Trophoblast cell (in vitro differentiated cells and primary cell): ENCODE measurements around the gene SCN7A.

Experiments used
- DNase-seq, 2 donors: peaks; one replicate each; pipeline ENCODE4 v3.0.0-alpha.2; 2016
- H2AFZ ChIP-seq: 2 replicates; pipeline ENCODE4 v1.6.1; 2013; ENCODE audit warnings: low read length, moderate library complexity, mild to moderate bottlenecking; ENCODE audit not compliant: insufficient read depth, poor library complexity
- H2AK5ac ChIP-seq: 2 replicates; pipeline ENCODE4 v1.6.1; 2013; ENCODE audit warnings: mild to moderate bottlenecking, low read length
- H2BK120ac ChIP-seq: 2 replicates; pipeline ENCODE4 v1.6.1; 2013; ENCODE audit warnings: low read length, mild to moderate bottlenecking, moderate library complexity; ENCODE audit not compliant: insufficient read depth, poor library complexity
- H2BK12ac ChIP-seq: 2 replicates; pipeline ENCODE4 v1.6.1; 2013; ENCODE audit warnings: mild to moderate bottlenecking, low read length, moderate library complexity
- H2BK5ac ChIP-seq: 2 replicates; pipeline ENCODE4 v1.6.1; 2013; ENCODE audit warnings: low read length, low read depth, moderate library complexity, mild to moderate bottlenecking; ENCODE audit not compliant: poor library complexity
- H3K14ac ChIP-seq: 2 replicates; pipeline ENCODE4 v1.6.1; 2013; ENCODE audit warnings: mild to moderate bottlenecking, low read length
- H3K18ac ChIP-seq: 2 replicates; pipeline ENCODE4 v1.6.1; 2013; ENCODE audit warnings: mild to moderate bottlenecking, low read length
- H3K23ac ChIP-seq: 2 replicates; pipeline ENCODE4 v1.6.1; 2013; ENCODE audit warnings: low read length
- H3K27ac ChIP-seq: 2 replicates; pipeline ENCODE4 v1.5.1; 2013; ENCODE audit warnings: low read depth, mild to moderate bottlenecking, inconsistent platforms, low read length, moderate library complexity
- H3K27me3 ChIP-seq: 2 replicates; pipeline ENCODE4 v1.6.1; 2013; ENCODE audit warnings: inconsistent platforms, mild to moderate bottlenecking, low read length, moderate library complexity; ENCODE audit not compliant: insufficient read depth
- H3K36me3 ChIP-seq, 2 experiments: 1 replicate in 1 of 2; 2 replicates in 1 of 2; pipeline ENCODE4 v1.6.1; 2013; ENCODE audit warnings: low read length in 2 of 2, mild to moderate bottlenecking in 2 of 2, moderate library complexity in 1 of 2; ENCODE audit not compliant: insufficient read depth in 2 of 2, control insufficient read depth in 1 of 2
- H3K4ac ChIP-seq: 2 replicates; pipeline ENCODE4 v1.6.1; 2013; ENCODE audit warnings: low read depth, mild to moderate bottlenecking, low read length, moderate library complexity
- H3K4me1 ChIP-seq, 2 experiments: 1 replicate in 1 of 2; 2 replicates in 1 of 2; pipeline ENCODE4 v1.6.1; 2013; ENCODE audit warnings: low read length in 2 of 2, mild to moderate bottlenecking in 2 of 2, moderate library complexity in 1 of 2; ENCODE audit not compliant: insufficient read depth in 2 of 2, control insufficient read depth in 1 of 2
- H3K4me2 ChIP-seq: 2 replicates; pipeline ENCODE4 v1.6.1; 2013; ENCODE audit warnings: inconsistent platforms, mild to moderate bottlenecking, low read length, moderate library complexity
- H3K4me3 ChIP-seq: 2 replicates; pipeline ENCODE4 v1.5.1; 2013; ENCODE audit warnings: mild to moderate bottlenecking, low read depth, low read length, inconsistent platforms
- H3K79me1 ChIP-seq: one replicate; pipeline ENCODE4 v1.6.1; 2013; ENCODE audit warnings: low read length
- H3K79me2 ChIP-seq: 2 replicates; pipeline ENCODE4 v1.6.1; 2013; ENCODE audit warnings: low read length, mild to moderate bottlenecking; ENCODE audit not compliant: control insufficient read depth, insufficient read depth, poor library complexity
- H3K9ac ChIP-seq: 2 replicates; pipeline ENCODE4 v1.6.1; 2013; ENCODE audit warnings: mild to moderate bottlenecking, low read length
- H3K9me3 ChIP-seq: 2 replicates; pipeline ENCODE4 v1.6.1; 2013; ENCODE audit warnings: low read depth, mild to moderate bottlenecking, control low read depth, inconsistent platforms, low read length; ENCODE audit not compliant: insufficient read depth
- H4K12ac ChIP-seq: 2 replicates; pipeline ENCODE4 v1.6.1; 2013; ENCODE audit warnings: low read depth, mild to moderate bottlenecking, low read length, moderate library complexity
- H4K8ac ChIP-seq: 2 replicates; pipeline ENCODE4 v1.6.1; 2013; ENCODE audit warnings: low read depth, mild to moderate bottlenecking, low read length, moderate library complexity
- H4K91ac ChIP-seq: one replicate; pipeline ENCODE4 v1.6.1; 2013; ENCODE audit warnings: low read depth, mild to moderate bottlenecking, low read length, moderate library complexity
- WGBS: extraction: QIAGEN DNeasy Blood & Tissue Kit; methylation state at CpG from one replicate; pipeline ENCODE4 v1.1.7; 2013; ENCODE audit warnings: missing lambda C conversion rate; ENCODE audit not compliant: insufficient read length, insufficient coverage; ENCODE audit errors: extremely low coverage; 5-methylcytosine and 5-hydroxymethylcytosine counted together

Gene SCN7A

DNA sequence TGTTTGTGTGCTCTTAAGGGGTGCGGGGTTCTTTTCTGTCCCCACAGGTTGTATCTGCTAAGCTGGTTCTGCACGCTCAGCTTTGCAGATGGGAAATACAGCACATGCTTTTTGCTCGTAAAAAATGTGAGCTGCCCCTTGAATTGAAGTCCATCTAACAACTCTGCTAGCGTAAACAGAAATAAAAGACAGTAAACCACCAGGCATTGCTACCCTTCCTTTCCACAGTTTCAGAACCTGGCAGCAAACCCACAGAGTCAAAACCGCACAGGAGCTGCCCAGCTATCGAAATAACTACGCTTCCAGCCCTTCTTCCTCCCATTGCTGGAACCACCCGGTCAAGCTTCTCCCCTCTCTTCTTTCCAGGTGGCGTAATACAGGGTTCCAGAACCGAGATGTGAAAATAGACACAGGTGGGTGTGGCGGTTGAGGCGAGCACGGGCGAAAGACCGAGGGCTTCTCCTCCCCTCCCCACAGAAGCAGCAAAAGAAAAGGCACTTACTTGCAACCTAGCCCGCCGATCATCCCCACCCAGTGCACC, 118.8 kb downstream of the SCN7A start:
- H2BK12ac ChIP-seq, result no peak overlapping the region
- H3K9ac ChIP-seq, result peak overlapping the region; percentile 48
- H3K4me1 ChIP-seq, result peaks cover 0 to 6% of the 10 kb centered on the region in 2 experiments
- peak overlapping the region; percentile 97 for H3K4me2 ChIP-seq
- no peak overlapping the region for H2AK5ac ChIP-seq
- H2BK5ac ChIP-seq, result no peak overlapping the region
- no peaks in the 10 kb centered on the region for H3K27me3 ChIP-seq
- no peak overlapping the region for H3K23ac ChIP-seq
- H2AFZ ChIP-seq, result peak overlapping the region; percentile 38
- H3K27ac ChIP-seq, result no peak overlapping the region
- no peaks in the 10 kb centered on the region for H3K79me2 ChIP-seq
- H4K8ac ChIP-seq, result no peak overlapping the region
- no peak for DNase-seq
- H3K4ac ChIP-seq, result no peak overlapping the region
- H3K36me3 ChIP-seq, result no peaks in the 10 kb centered on the region
- no peak overlapping the region for H2BK120ac ChIP-seq
- H3K79me1 ChIP-seq, result no peaks in the 10 kb centered on the region
- no CpG with 5 or more reads among the region's 17 CpGs for WGBS
- no peak overlapping the region for H3K18ac ChIP-seq
- H3K14ac ChIP-seq, result no peak overlapping the region
- peak overlapping the region; percentile 71 for H3K4me3 ChIP-seq
- H3K9me3 ChIP-seq, result no peaks in the 10 kb centered on the region
- no peak overlapping the region for H4K91ac ChIP-seq
- no peak overlapping the region for H4K12ac ChIP-seq

DNA sequence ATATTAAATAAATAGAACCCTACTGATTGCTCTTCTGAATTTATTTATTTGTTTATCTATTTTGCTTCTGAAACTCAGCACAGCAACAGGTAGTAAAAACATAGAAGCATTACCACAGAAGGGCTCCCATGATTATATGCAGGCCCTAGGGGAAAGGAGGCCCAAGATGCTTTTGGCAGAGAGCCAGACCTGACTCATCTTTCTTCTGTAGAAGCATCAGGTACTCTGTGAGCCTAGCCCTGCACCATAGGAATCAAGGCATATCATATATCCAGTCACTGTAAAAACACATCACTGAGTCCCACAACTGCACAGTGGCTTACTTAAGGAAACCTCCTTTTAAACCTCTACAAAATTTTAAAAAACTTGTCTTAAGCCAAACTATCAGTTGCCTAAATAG, 120.1 kb downstream of the SCN7A start:
- Histone ChIP-seq H3K27me3 (no peaks in the 10 kb centered on the region), H3K9me3 (no peaks in the 10 kb centered on the region), H2BK12ac (no peak overlapping the region), H4K8ac (no peak overlapping the region), H4K12ac (no peak overlapping the region), H3K18ac (no peak overlapping the region), H4K91ac (no peak overlapping the region), H2AFZ (no peak overlapping the region), H3K4me3 (no peak overlapping the region), H2BK5ac (no peak overlapping the region), H3K23ac (no peak overlapping the region), H3K79me2 (no peaks in the 10 kb centered on the region), H3K4ac (no peak overlapping the region), H3K79me1 (no peaks in the 10 kb centered on the region), H3K9ac (no peak overlapping the region), H3K14ac (no peak overlapping the region), H3K4me2 (no peak overlapping the region), H3K4me1 (peaks cover 0 to 6% of the 10 kb centered on the region in 2 experiments), H2BK120ac (no peak overlapping the region), H3K36me3 (no peaks in the 10 kb centered on the region), H3K27ac (no peak overlapping the region), H2AK5ac (no peak overlapping the region)
- peak; percentile 20 to 28 for DNase-seq

DNA sequence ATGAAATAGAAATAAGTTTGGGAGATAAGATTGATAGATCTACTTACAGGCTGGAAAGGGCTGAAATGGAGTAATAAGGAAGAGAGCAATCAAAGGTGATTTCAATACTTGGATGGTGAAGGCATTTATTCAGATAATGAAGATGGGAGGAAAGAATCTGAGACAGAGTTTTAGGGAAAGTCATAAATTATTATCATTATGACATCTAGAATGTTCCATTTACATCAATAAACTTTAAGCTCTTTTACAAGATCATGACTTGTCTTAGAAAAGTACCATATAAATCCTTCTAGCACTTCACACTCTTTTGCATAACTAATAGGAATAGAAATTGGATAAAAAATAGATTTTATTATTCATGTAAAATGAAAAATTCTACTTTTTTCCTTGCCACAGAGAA, 120.5 kb downstream of the SCN7A start:
- no peak overlapping the region for H3K18ac ChIP-seq
- H2BK5ac ChIP-seq, result no peak overlapping the region
- no peaks in the 10 kb centered on the region for H3K36me3 ChIP-seq
- H2AK5ac ChIP-seq, result no peak overlapping the region
- H4K8ac ChIP-seq, result no peak overlapping the region
- H3K4me1 ChIP-seq, result peaks cover 0 to 6% of the 10 kb centered on the region in 2 experiments
- H2BK12ac ChIP-seq, result no peak overlapping the region
- no peak overlapping the region for H3K27ac ChIP-seq
- no peak overlapping the region for H3K4me2 ChIP-seq
- no peaks in the 10 kb centered on the region for H3K9me3 ChIP-seq
- DNase-seq, result no peak
- H2AFZ ChIP-seq, result no peak overlapping the region
- H3K4me3 ChIP-seq, result no peak overlapping the region
- H3K23ac ChIP-seq, result no peak overlapping the region
- no peaks in the 10 kb centered on the region for H3K79me2 ChIP-seq
- H3K27me3 ChIP-seq, result no peaks in the 10 kb centered on the region
- no peak overlapping the region for H3K9ac ChIP-seq
- no peak overlapping the region for H4K12ac ChIP-seq
- H3K14ac ChIP-seq, result no peak overlapping the region
- no peak overlapping the region for H3K4ac ChIP-seq
- H2BK120ac ChIP-seq, result no peak overlapping the region
- H4K91ac ChIP-seq, result no peak overlapping the region
- H3K79me1 ChIP-seq, result no peaks in the 10 kb centered on the region

- Histone ChIP-seq H3K79me1 (no peaks in the 10 kb centered on the region), H3K23ac (no peak overlapping the region), H2AFZ (no peak overlapping the region), H3K27ac (no peak overlapping the region), H3K9me3 (no peaks in the 10 kb centered on the region), H3K9ac (no peak overlapping the region), H2AK5ac (no peak overlapping the region), H3K4me3 (no peak overlapping the region), H2BK120ac (no peak overlapping the region), H3K36me3 (no peaks in the 10 kb centered on the region), H3K79me2 (no peaks in the 10 kb centered on the region), H4K8ac (no peak overlapping the region), H2BK12ac (no peak overlapping the region), H4K12ac (no peak overlapping the region), H3K4ac (no peak overlapping the region), H3K14ac (no peak overlapping the region), H3K18ac (no peak overlapping the region), H3K27me3 (no peaks in the 10 kb centered on the region), H4K91ac (no peak overlapping the region), H2BK5ac (no peak overlapping the region), H3K4me1 (peaks cover 0 to 6% of the 10 kb centered on the region in 2 experiments), H3K4me2 (no peak overlapping the region)
- WGBS, result no CpG with 5 or more reads among the region's 2 CpGs
- DNase-seq, result no peak
Observed at GRCh38 chr2:166373105-166373504, 120.9 kb downstream of the SCN7A start.
